OCI-LY7 (cell line): ENCODE measurements around the gene TTL.

ENCODE experiments used
- EZH2phosphoT487 ChIP-seq: fragments of 200-600 bp; sonication (generic); IDR thresholded peaks from 2 replicates; pipeline ENCODE4 v1.6.1; 2018; ENCODE audit warnings: low read depth, borderline replicate concordance, mild to moderate bottlenecking, mixed run types, antibody characterized with exemption, low read length, moderate library complexity, mixed read lengths
- TF ChIP-seq, protein P1 (sequence below): fragments of 200-600 bp; sonication (generic); conservative IDR thresholded peaks from 2 replicates; pipeline ENCODE4 v1.5.1; 2014; ENCODE audit warnings: mild to moderate bottlenecking, antibody characterized with exemption, low read length, moderate library complexity, mixed read lengths

DNA sequence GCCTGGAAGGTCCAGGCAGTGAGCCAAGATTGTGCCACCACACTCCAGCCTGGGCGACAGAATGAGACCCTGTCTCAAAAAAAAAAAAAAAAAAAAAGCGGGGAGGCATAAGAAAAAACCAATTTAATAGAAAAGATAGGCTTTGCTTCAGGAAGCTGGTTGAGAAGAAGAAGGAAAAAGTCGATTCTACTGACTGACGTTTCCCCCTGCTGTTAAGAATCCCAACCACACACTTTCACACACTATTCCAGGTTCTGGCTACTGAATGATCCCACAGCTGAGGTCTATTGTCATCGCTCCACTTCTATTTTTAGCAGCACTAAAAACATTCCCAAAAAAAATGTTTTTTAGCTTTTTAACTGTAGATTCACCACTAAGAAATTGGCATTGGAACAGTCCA lies 95.8 kb downstream of the TTL start:
- TF ChIP-seq, protein P1, sequence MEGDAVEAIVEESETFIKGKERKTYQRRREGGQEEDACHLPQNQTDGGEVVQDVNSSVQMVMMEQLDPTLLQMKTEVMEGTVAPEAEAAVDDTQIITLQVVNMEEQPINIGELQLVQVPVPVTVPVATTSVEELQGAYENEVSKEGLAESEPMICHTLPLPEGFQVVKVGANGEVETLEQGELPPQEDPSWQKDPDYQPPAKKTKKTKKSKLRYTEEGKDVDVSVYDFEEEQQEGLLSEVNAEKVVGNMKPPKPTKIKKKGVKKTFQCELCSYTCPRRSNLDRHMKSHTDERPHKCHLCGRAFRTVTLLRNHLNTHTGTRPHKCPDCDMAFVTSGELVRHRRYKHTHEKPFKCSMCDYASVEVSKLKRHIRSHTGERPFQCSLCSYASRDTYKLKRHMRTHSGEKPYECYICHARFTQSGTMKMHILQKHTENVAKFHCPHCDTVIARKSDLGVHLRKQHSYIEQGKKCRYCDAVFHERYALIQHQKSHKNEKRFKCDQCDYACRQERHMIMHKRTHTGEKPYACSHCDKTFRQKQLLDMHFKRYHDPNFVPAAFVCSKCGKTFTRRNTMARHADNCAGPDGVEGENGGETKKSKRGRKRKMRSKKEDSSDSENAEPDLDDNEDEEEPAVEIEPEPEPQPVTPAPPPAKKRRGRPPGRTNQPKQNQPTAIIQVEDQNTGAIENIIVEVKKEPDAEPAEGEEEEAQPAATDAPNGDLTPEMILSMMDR, result no peak
- TF ChIP-seq EZH2phosphoT487, result no peak
